PC-3 (cell line): ENCODE measurements around the gene ADH6. TPM values are rescaled to one million over a fixed set of nuclear protein-coding genes. Genes with fewer than 3 reads are reported as not detected.

ENCODE experiments used
- ATAC-seq: fragments of 200-7000 bp; cut with Tn5 transposase; 2 replicates; pipeline ENCODE4 v1.9.1; 2020; ENCODE audit warnings: mild to moderate bottlenecking, moderate library complexity
- BruUV-seq: library from RNA; stranded (reverse); fragments of 400-500 nt; replicated peaks from 2 replicates; lab custom pipeline; 2021; lab: Mats Ljungman, UMichigan
- CTCF ChIA-PET: fragments of 300-600 bp; sonication (Branson Sonifier 250); formaldehyde crosslinking; loops from one replicate; lab custom pipeline; 2022; ENCODE audit warnings: antibody characterized with exemption; lab: Charles Lee
- POLR2A ChIA-PET: fragments of 300-600 bp; sonication (Branson Sonifier 250); formaldehyde crosslinking; loops from one replicate; lab custom pipeline; 2022; ENCODE audit warnings: antibody characterized with exemption; ENCODE audit not compliant: unreplicated experiment; lab: Charles Lee
- DNase-seq: peaks from one replicate; pipeline ENCODE4 v3.0.0-alpha.2; 2015
- H2AFZ ChIP-seq: fragments of 300-600 bp; sonication (generic); 2 replicates; pipeline ENCODE4 v1.6.0; 2016; ENCODE audit warnings: antibody characterized with exemption, low read length
- H3F3A ChIP-seq: fragments of 300-600 bp; sonication (generic); one replicate; pipeline ENCODE4 v1.6.0; 2017; ENCODE audit warnings: antibody characterized with exemption, low read length, control low read depth, mild to moderate bottlenecking; ENCODE audit not compliant: unreplicated experiment
- H3K27ac ChIP-seq: fragments of 300-600 bp; sonication (generic); 2 replicates; pipeline ENCODE4 v1.5.1; 2016; ENCODE audit warnings: mild to moderate bottlenecking, low read length
- H3K27me3 ChIP-seq: fragments of 300-600 bp; sonication (generic); 2 replicates; pipeline ENCODE4 v1.6.1; 2016; ENCODE audit warnings: low read length, mixed read lengths
- H3K36me3 ChIP-seq: fragments of 300-600 bp; sonication (generic); 2 replicates; pipeline ENCODE4 v1.6.1; 2016; ENCODE audit warnings: low read depth, mixed run types, low read length, mixed read lengths
- H3K4me1 ChIP-seq: fragments of 300-600 bp; sonication (generic); 2 replicates; pipeline ENCODE4 v1.5.1; 2016; ENCODE audit warnings: low read length; ENCODE audit not compliant: insufficient read depth
- H3K4me2 ChIP-seq: fragments of 300-600 bp; sonication (generic); 2 replicates; pipeline ENCODE4 v1.6.0; 2016; ENCODE audit warnings: low read length
- H3K4me3 ChIP-seq: fragments of 300-600 bp; sonication (generic); 2 replicates; pipeline ENCODE4 v1.5.1; 2016; ENCODE audit warnings: mild to moderate bottlenecking, low read length, mixed read lengths
- H3K79me2 ChIP-seq: fragments of 300-600 bp; sonication (generic); 2 replicates; pipeline ENCODE4 v1.6.1; 2017; ENCODE audit warnings: low read length, mixed read lengths
- H3K9ac ChIP-seq: fragments of 300-600 bp; sonication (generic); 2 replicates; pipeline ENCODE4 v1.6.0; 2016; ENCODE audit warnings: mild to moderate bottlenecking, low read length
- H3K9me2 ChIP-seq: fragments of 300-600 bp; sonication (generic); replicated peaks from 2 replicates; pipeline ENCODE4 v1.6.1; 2016; ENCODE audit warnings: mixed run types, low read length, mixed read lengths
- H3K9me3 ChIP-seq: fragments of 300-600 bp; sonication (generic); 2 replicates; pipeline ENCODE4 v1.6.1; 2016; ENCODE audit warnings: low read length, mixed read lengths
- H4K20me1 ChIP-seq: fragments of 300-600 bp; sonication (generic); 2 replicates; pipeline ENCODE4 v1.6.1; 2016; ENCODE audit warnings: low read length, mixed read lengths
- EZH2 ChIP-seq: fragments of 300-600 bp; sonication (generic); IDR thresholded peaks from one replicate; pipeline ENCODE4 v1.6.1; 2017; ENCODE audit warnings: antibody characterized with exemption, mild to moderate bottlenecking, low read length; ENCODE audit not compliant: unreplicated experiment
- EZH2phosphoT487 ChIP-seq: fragments of 300-600 bp; sonication (generic); IDR thresholded peaks from 2 replicates; pipeline ENCODE4 v1.6.1; 2018; ENCODE audit warnings: mild to moderate bottlenecking, antibody characterized with exemption, low read length, borderline replicate concordance
- intact Hi-C: fragments of 100-400 bp; cut with micrococcal nuclease; formaldehyde crosslinking; loops from 2 replicates; pipeline ENCODE4 v1.9.0; 2023
- total RNA-seq: library from RNA; depleted of rRNA; stranded (reverse); fragments of >200 nt; gene quantifications from 2 replicates; pipeline ENCODE4 v1.2.3, GENCODE V29; 2014
- TF ChIP-seq, protein P1 (sequence below): fragments of 300-600 bp; sonication (generic); conservative IDR thresholded peaks from 2 replicates; pipeline ENCODE4 v1.5.1; 2017; ENCODE audit warnings: antibody characterized with exemption, low read depth, mild to moderate bottlenecking, low read length

The ADH6 gene
- total RNA-seq, 1 experiment from 2014 or later = not detected

DNA sequence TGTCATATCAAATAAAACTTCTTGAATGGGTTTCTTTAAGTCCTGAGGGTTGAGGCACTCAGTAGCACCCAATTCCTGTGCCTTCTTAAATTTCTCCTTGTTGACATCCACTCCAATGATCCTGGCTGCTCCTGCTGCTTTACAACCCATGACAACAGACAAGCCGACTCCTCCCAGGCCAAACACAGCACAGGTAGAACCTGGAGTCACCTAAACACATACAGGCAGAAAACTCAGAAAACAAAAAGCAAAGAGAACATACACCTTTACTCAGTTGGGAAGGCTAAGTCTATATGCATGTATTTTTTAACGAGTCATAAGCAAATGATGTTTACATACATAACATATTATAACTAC, 10.3 kb downstream of the ADH6 start:
- no peak overlapping the region for H3K4me3 ChIP-seq
- H3K27me3 ChIP-seq = no peaks in the 10 kb centered on the region; the same call in 1 of the 2 replicates
- no peaks in the 10 kb centered on the region for H3F3A ChIP-seq
- no peak overlapping the region for H3K27ac ChIP-seq
- no TSS peak for BruUV-seq
- no peaks in the 10 kb centered on the region for H3K9me2 ChIP-seq
- H2AFZ ChIP-seq = no peak overlapping the region
- TF ChIP-seq EZH2 (no peak), EZH2phosphoT487 (no peak)
- TF ChIP-seq, protein P1, sequence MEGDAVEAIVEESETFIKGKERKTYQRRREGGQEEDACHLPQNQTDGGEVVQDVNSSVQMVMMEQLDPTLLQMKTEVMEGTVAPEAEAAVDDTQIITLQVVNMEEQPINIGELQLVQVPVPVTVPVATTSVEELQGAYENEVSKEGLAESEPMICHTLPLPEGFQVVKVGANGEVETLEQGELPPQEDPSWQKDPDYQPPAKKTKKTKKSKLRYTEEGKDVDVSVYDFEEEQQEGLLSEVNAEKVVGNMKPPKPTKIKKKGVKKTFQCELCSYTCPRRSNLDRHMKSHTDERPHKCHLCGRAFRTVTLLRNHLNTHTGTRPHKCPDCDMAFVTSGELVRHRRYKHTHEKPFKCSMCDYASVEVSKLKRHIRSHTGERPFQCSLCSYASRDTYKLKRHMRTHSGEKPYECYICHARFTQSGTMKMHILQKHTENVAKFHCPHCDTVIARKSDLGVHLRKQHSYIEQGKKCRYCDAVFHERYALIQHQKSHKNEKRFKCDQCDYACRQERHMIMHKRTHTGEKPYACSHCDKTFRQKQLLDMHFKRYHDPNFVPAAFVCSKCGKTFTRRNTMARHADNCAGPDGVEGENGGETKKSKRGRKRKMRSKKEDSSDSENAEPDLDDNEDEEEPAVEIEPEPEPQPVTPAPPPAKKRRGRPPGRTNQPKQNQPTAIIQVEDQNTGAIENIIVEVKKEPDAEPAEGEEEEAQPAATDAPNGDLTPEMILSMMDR = no peak
- no peaks in the 10 kb centered on the region for H3K4me1 ChIP-seq
- ATAC-seq (no peak), DNase-seq (no peak)
- H4K20me1 ChIP-seq = no peaks in the 10 kb centered on the region
- no peaks in the 10 kb centered on the region for H3K79me2 ChIP-seq
- no peak overlapping the region for H3K4me2 ChIP-seq
- intact Hi-C loops = no loop called here
- ChIA-PET POLR2A (no interaction called here), CTCF (no interaction called here)
- no peak overlapping the region for H3K9ac ChIP-seq
- no peaks in the 10 kb centered on the region for H3K9me3 ChIP-seq
- no peaks in the 10 kb centered on the region for H3K36me3 ChIP-seq

DNA sequence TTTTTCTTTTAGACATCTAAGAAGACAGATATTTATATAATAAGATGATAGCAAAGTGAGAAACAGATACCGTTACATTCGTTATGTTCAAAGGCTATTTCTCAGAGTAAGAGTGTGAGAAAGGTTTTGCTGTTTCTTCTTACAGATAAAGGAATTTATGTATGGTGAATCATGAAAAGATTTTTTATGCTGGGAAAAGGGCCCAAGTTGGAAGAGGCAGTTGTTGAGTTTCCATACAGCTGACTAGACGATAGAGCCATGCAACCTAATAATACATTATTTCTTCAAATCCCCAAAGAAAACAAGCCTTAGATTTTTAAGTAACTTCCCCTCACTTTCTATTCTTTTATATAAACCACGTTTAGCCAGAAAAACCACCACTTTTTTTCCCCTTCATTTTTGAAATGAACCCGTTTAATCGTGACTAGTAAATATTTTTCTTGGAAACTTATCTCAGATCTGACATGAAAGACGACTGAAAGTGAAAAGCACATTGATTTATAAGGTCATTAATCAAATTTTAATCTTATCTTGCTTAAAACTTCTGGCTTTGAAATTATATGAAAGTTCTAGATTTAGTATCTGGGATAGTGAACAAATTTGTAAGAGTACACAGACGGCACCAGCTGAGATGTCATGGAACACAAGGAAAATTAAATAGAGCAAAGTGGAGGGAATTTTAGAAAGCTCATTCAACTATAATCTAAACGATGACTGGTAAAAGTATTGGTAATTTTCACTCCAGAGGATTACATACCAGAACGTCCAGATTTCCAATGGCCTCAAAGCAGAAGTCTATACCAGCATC, 10.9 kb downstream of the ADH6 start:
- TF ChIP-seq, protein P1 = no peak
- no peak for TF ChIP-seq EZH2
- no peak for TF ChIP-seq EZH2phosphoT487
- no peaks in the 10 kb centered on the region for H3K9me2 ChIP-seq
- H2AFZ ChIP-seq = no peak overlapping the region
- no peaks in the 10 kb centered on the region for H3K36me3 ChIP-seq
- DNase-seq (no peak), ATAC-seq (no peak)
- no peak overlapping the region for H3K27ac ChIP-seq
- ChIA-PET CTCF (no interaction called here), POLR2A (no interaction called here)
- intact Hi-C loops = no loop called here
- no peaks in the 10 kb centered on the region for H3K79me2 ChIP-seq
- no TSS peak for BruUV-seq
- H3K9me3 ChIP-seq = no peaks in the 10 kb centered on the region
- H3K9ac ChIP-seq = no peak overlapping the region
- no peaks in the 10 kb centered on the region for H3F3A ChIP-seq
- no peaks in the 10 kb centered on the region for H3K27me3 ChIP-seq
- H4K20me1 ChIP-seq = no peaks in the 10 kb centered on the region
- no peaks in the 10 kb centered on the region for H3K4me1 ChIP-seq
- H3K4me3 ChIP-seq = no peak overlapping the region
- H3K4me2 ChIP-seq = no peak overlapping the region

DNA sequence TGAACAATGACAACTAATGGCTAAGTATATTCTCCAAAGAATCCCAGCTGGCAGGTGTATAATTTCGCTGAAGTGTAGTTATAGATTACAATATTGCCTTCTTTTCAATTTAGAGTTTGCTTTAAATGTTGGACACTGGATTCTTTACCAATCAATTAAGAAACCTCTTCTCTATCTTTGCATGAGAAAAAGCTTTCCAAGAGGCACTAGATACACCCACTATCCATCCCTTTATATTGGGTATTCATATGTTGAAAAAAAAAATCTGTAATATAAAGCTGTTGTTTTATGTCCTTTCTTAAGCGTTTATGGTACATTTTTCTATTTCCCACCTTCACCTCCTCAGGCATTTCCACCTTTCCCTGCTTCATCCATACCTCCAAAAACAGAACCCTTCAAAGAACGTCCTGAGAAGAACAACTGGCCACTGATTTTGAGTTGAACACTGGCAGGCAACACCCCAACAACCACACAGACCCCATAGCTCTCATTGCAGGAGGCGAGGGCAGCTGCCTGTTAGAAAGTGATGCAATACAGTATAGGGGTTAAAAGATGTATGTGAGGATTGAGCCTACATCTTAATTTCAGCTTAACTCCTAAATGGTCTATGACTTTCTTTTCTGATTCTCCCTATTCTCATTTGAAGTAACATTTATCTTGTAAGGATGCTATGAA, 11.8 kb downstream of the ADH6 start:
- DNase-seq (no peak), ATAC-seq (no peak)
- CTCF ChIA-PET = no interaction called here
- Histone ChIP-seq H3K4me3 (no peak overlapping the region), H3K4me1 (no peaks in the 10 kb centered on the region), H2AFZ (no peak overlapping the region), H3K27ac (no peak overlapping the region), H3K4me2 (no peak overlapping the region), H3K9me2 (no peaks in the 10 kb centered on the region), H4K20me1 (no peaks in the 10 kb centered on the region), H3K36me3 (no peaks in the 10 kb centered on the region), H3K27me3 (no peaks in the 10 kb centered on the region), H3K79me2 (no peaks in the 10 kb centered on the region), H3F3A (no peaks in the 10 kb centered on the region), H3K9ac (no peak overlapping the region), H3K9me3 (no peaks in the 10 kb centered on the region)
- BruUV-seq = no TSS peak
- POLR2A ChIA-PET = no interaction called here
- no peak for TF ChIP-seq EZH2
- TF ChIP-seq EZH2phosphoT487 = no peak
- TF ChIP-seq, protein P1 = no peak
- intact Hi-C loops = no loop called here
